Smooth muscle cell (in vitro differentiated cells): ENCODE data around the gene GABRE. TPM values are rescaled to one million over a fixed set of nuclear protein-coding genes. Genes with fewer than 3 reads are reported as not detected.
"Not testable (repeated sequence)": the region's sequence is repeated elsewhere in the genome, so short reads cannot be mapped to it uniquely, and the experiment has no call there.

ENCODE experiments used
- DNase-seq: peaks from one replicate; lab custom pipeline; 2025; ENCODE audit not compliant: unreplicated experiment; lab: John Stamatoyannopoulos, UW
- H2AFZ ChIP-seq: fragments of 200-600 bp; sonication (generic); 2 replicates; pipeline ENCODE4 v1.6.0; 2016; ENCODE audit warnings: antibody characterized with exemption, low read depth, mild to moderate bottlenecking
- H3F3A ChIP-seq: fragments of 200-600 bp; sonication (generic); 2 replicates; pipeline ENCODE4 v1.6.0; 2017; ENCODE audit warnings: antibody characterized with exemption, low read depth
- H3K27ac ChIP-seq: fragments of 200-600 bp; sonication (generic); 2 replicates; pipeline ENCODE4 v1.5.1; 2016; ENCODE audit warnings: low read depth, mild to moderate bottlenecking
- H3K27me3 ChIP-seq: fragments of 200-600 bp; sonication (generic); 2 replicates; pipeline ENCODE4 v1.6.1; 2016; ENCODE audit warnings: low read depth, mild to moderate bottlenecking
- H3K36me3 ChIP-seq: fragments of 200-600 bp; sonication (generic); 2 replicates; pipeline ENCODE4 v1.5.1; 2016; ENCODE audit warnings: low read depth
- H3K4me1 ChIP-seq: fragments of 200-600 bp; sonication (generic); 2 replicates; pipeline ENCODE4 v1.5.1; 2016; ENCODE audit warnings: low read depth
- H3K4me2 ChIP-seq: fragments of 200-600 bp; sonication (generic); 2 replicates; pipeline ENCODE4 v1.6.0; 2016; ENCODE audit warnings: mild to moderate bottlenecking
- H3K4me3 ChIP-seq: fragments of 200-600 bp; sonication (generic); 2 replicates; pipeline ENCODE4 v1.5.1; 2016; ENCODE audit warnings: mild to moderate bottlenecking
- H3K79me2 ChIP-seq: fragments of 200-600 bp; sonication (generic); 2 replicates; pipeline ENCODE4 v1.6.0; 2016; ENCODE audit warnings: low read depth, mild to moderate bottlenecking
- H3K9ac ChIP-seq: fragments of 200-600 bp; sonication (generic); 2 replicates; pipeline ENCODE4 v1.6.0; 2016; ENCODE audit warnings: low read depth
- H3K9me3 ChIP-seq: fragments of 200-600 bp; sonication (generic); replicated peaks from 2 replicates; pipeline ENCODE4 v1.5.1; 2016; ENCODE audit warnings: low read depth
- H4K20me1 ChIP-seq: fragments of 200-600 bp; sonication (generic); 2 replicates; pipeline ENCODE4 v1.6.0; 2016; ENCODE audit warnings: low read depth
- CTCF ChIP-seq: fragments of 200-600 bp; sonication (generic); IDR thresholded peaks from 2 replicates; pipeline ENCODE4 v1.5.1; 2017; ENCODE audit warnings: borderline replicate concordance, mild to moderate bottlenecking, antibody characterized with exemption; ENCODE audit not compliant: insufficient read depth, poor library complexity, severe bottlenecking
- WGBS: methylation state at CpG from one replicate; pipeline ENCODE4 v1.1.7; 2016; ENCODE audit warnings: low lambda C conversion rate; 5-methylcytosine and 5-hydroxymethylcytosine counted together
- polyA plus RNA-seq: library from polyadenylated mRNA; unstranded; fragments of >200 nt; fragmentation: Nextera tagmentation; extraction: Ambion mirVana; gene quantifications from 2 replicates; pipeline ENCODE4 v1.2.1, GENCODE V29; 2016
- total RNA-seq: library from RNA; depleted of rRNA; stranded (reverse); fragments of >200 nt; gene quantifications from 2 replicates; pipeline ENCODE4 v1.2.3, GENCODE V29; 2014

The GABRE gene
- total and polyA plus RNA-seq, 2 experiments from 2014 or later, result 4.5 to 19.4 TPM

GRCh38 chrX:151920530-151920929, 53.9 kb downstream of the GABRE start:
- 68% methylated on average over 6 of the region's 6 CpGs for WGBS
- H3K27me3 ChIP-seq, result no peaks in the 10 kb centered on the region
- no peaks in the 10 kb centered on the region for H3K36me3 ChIP-seq
- no peak for TF ChIP-seq CTCF
- DNase-seq, result no peak
- H3K4me2 ChIP-seq, result no peak overlapping the region
- no peaks in the 10 kb centered on the region for H3K9me3 ChIP-seq
- no peak overlapping the region for H2AFZ ChIP-seq
- no peaks in the 10 kb centered on the region for H3K79me2 ChIP-seq
- H3K4me3 ChIP-seq, result no peak overlapping the region
- no peak overlapping the region for H3K9ac ChIP-seq
- H3F3A ChIP-seq, result no peaks in the 10 kb centered on the region
- no peak overlapping the region for H3K27ac ChIP-seq
- no peaks in the 10 kb centered on the region for H4K20me1 ChIP-seq
- H3K4me1 ChIP-seq, result no peaks in the 10 kb centered on the region

GRCh38 chrX:151920101-151920500, 54.4 kb downstream of the GABRE start:
- no peaks in the 10 kb centered on the region for H4K20me1 ChIP-seq
- no peaks in the 10 kb centered on the region for H3K9me3 ChIP-seq
- H3K4me2 ChIP-seq, result no peak overlapping the region
- H3F3A ChIP-seq, result no peaks in the 10 kb centered on the region
- 93% methylated on average over 12 of the region's 12 CpGs for WGBS
- H3K4me1 ChIP-seq, result no peaks in the 10 kb centered on the region
- TF ChIP-seq CTCF, result no peak
- H3K4me3 ChIP-seq, result no peak overlapping the region
- no peaks in the 10 kb centered on the region for H3K79me2 ChIP-seq
- H3K9ac ChIP-seq, result no peak overlapping the region
- no peak overlapping the region for H3K27ac ChIP-seq
- H3K27me3 ChIP-seq, result no peaks in the 10 kb centered on the region
- no peak for DNase-seq
- H3K36me3 ChIP-seq, result no peaks in the 10 kb centered on the region
- no peak overlapping the region for H2AFZ ChIP-seq

GRCh38 chrX:151919610-151920009, 54.9 kb downstream of the GABRE start:
- Histone ChIP-seq H3K27ac (no peak overlapping the region), H4K20me1 (no peaks in the 10 kb centered on the region), H2AFZ (no peak overlapping the region), H3K9ac (no peak overlapping the region), H3K4me1 (no peaks in the 10 kb centered on the region), H3K27me3 (no peaks in the 10 kb centered on the region), H3F3A (no peaks in the 10 kb centered on the region), H3K4me2 (no peak overlapping the region), H3K36me3 (no peaks in the 10 kb centered on the region), H3K79me2 (no peaks in the 10 kb centered on the region), H3K4me3 (no peak overlapping the region), H3K9me3 (no peaks in the 10 kb centered on the region)
- TF ChIP-seq CTCF, result no peak
- DNase-seq, result no peak
- WGBS, result 88% methylated on average over 10 of the region's 11 CpGs

GRCh38 chrX:151918736-151919135, 55.7 kb downstream of the GABRE start:
- H3F3A ChIP-seq, result not testable (repeated sequence)

More at GRCh38 chrX:151918736-151919135, 55.7 kb downstream of the GABRE start:
- not testable (repeated sequence) for H3K79me2 ChIP-seq, DNase-seq, H3K27ac ChIP-seq, H3K27me3 ChIP-seq, H3K4me2 ChIP-seq, H4K20me1 ChIP-seq, H3K36me3 ChIP-seq, H3K9me3 ChIP-seq, H2AFZ ChIP-seq, H3K9ac ChIP-seq, H3K4me3 ChIP-seq, H3K4me1 ChIP-seq
- 92% methylated on average over 13 of the region's 18 CpGs for WGBS
